GM13976 (cell line): Measurements from ENCODE around the gene ANTXR1.

Experiments
- DNase-seq: peaks from one replicate; pipeline ENCODE4 v3.0.0; 2012; ENCODE audit warnings: low spot score
- CTCF ChIP-seq: IDR thresholded peaks from 2 replicates; pipeline ENCODE4 v1.5.1; 2012; ENCODE audit warnings: borderline replicate concordance, mild to moderate bottlenecking; ENCODE audit not compliant: insufficient read depth; ENCODE audit errors: extremely low read depth, missing control alignments, control extremely low read depth
- in situ Hi-C: fragments of 300-500 bp; cut with MboI; formaldehyde crosslinking; loops from one replicate; pipeline ENCODE4 v1.12.0; 2022; ENCODE audit warnings: low sequenced_read_pairs, mixed read lengths, inconsistent platforms; ENCODE audit not compliant: unreplicated experiment

Gene ANTXR1

GRCh38 chr2:69013142-69013839, at the start of gene ANTXR1:
Gene ANTXR1 (plus strand): TSS chr2:69013179. CDS start chr2:69013500, 321 bp downstream.
- no peak for TF ChIP-seq CTCF
- in situ Hi-C loops, result no loop called here
- peak; percentile 42 for DNase-seq

- TF ChIP-seq CTCF, result no peak
- in situ Hi-C loops, result no loop called here
- DNase-seq, result no peak
These were observed 48.7 kb upstream of the ANTXR1 start for GRCh38 chr2:68964282-68964681.

- DNase-seq, result no peak
- TF ChIP-seq CTCF, result no peak
- in situ Hi-C loops, result no loop called here
These were observed 44.8 kb upstream of the ANTXR1 start for GRCh38 chr2:68968221-68968620.

- DNase-seq, result no peak
- TF ChIP-seq CTCF, result no peak
- in situ Hi-C loops, result no loop called here
These were observed 43.1 kb upstream of the ANTXR1 start for GRCh38 chr2:68969736-68970490.

- DNase-seq, result no peak
- TF ChIP-seq CTCF, result no peak
- in situ Hi-C loops, result no loop called here
These were observed 42.3 kb upstream of the ANTXR1 start for GRCh38 chr2:68970566-68971265.

GRCh38 chr2:68971591-68972231, 41.3 kb upstream of the ANTXR1 start:
- TF ChIP-seq CTCF, result no peak
- no peak for DNase-seq
- in situ Hi-C loops, result no loop called here
